ENCODE results near the gene MAPK4.

DNA sequence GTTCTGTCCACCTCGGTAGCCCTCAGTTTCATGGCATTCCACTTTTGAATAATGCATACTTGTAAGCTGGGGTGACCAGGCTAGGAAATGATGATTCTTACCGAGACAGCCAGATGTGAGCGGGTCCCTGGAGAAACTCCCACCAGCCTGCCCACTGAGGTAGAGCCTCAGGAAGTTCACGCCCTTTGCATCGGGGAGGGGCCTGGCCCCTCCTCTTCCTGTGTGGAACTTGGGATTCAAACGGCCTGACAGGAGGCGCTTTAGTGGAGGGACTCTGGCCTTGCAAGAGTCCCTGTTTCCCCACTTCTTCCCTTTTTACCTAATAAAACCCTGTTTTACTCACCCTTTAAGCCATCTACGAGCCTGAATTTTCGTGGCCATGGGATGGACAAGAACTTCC is 215.3 kb downstream of the MAPK4 start:
- TF ChIP-seq CTCF (IDR thresholded peaks at IDR 0.05; ENCODE audit: insufficient read depth, low read length) (no peak), POLR2AphosphoS5 (IDR thresholded peaks at IDR 0.05; ENCODE audit: low read depth) (no peak)
